HG02759 (cell line): ENCODE results near the gene LRP10.
"Not testable (repeated sequence)": the region's sequence is repeated elsewhere in the genome, so short reads cannot be mapped to it uniquely, and the experiment has no call there.

Source experiments
- ATAC-seq: cut with Tn5 transposase; IDR thresholded peaks from one replicate; pipeline ENCODE4 v1.9.1; 2021; ENCODE audit warnings: mild to moderate bottlenecking, moderate library complexity; ENCODE audit not compliant: unreplicated experiment

Gene LRP10

GRCh38 chr14:22860377-22860776 is 11.2 kb upstream of the LRP10 start:
- ATAC-seq = not testable (repeated sequence)

DNA sequence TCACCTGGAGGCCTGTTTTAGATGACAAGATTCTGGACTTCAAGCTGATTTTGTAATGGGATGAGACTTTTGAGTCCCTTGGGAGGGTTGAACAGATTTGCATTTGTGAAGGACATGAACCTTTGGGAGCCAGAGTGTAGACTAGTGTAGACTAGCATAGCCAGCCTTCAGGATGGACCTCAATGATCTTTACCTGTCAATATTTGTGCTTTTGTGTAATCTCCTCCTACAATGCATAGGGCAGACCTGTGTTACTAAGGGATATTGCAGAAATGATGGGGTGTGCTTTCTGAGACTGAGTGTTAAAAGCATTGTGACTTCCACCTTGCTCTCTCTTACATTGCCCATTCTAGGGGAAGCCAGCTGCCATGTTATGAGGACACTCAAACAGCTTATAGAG is 9.9 kb upstream of the LRP10 start:
- no peak for ATAC-seq

DNA sequence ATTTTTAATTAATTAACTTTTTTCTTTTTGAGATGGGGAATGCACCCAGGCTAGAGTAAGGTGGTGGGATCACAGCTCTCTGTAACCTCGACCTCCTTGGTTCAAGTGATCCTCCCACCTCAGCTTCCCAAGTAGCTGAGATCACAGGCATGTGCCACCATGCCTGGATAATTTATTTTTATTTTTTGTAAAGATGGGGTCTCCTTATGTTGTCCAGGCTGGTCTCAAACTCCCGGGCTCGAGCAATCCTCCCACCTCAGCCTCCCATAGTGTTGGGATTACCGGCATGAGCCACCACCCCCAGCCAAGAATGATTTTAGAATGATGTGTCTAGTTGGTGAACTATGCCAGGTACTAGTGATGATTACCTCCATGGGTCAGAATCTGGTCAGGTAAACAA is 6.6 kb upstream of the LRP10 start:
- ATAC-seq = no peak

- ATAC-seq = no peak
Observed at GRCh38 chr14:22865424-22866405, 5.8 kb upstream of the LRP10 start.

DNA sequence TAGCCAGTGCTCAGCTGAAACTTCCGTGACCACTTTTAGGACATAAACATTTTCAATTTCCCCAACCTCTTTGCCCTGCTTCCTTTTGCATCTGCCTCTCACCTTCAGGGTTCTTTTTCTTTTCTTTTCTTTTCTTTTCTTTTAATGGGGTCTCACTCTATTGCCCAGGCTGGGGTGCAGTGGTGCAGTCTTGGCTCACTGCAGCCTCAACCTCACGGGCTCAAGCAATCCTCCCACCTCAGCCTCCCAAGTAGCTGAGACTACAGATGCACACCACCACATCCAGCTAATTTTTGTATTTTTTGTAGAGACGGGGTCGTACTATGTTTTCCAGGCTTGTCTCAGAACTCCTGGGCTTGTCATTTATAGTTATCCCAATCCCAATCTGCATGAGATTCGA is 4.7 kb upstream of the LRP10 start:
- ATAC-seq = no peak

GRCh38 chr14:22870811-22871223 is 723 bp upstream of the LRP10 start:
- ATAC-seq = peak; percentile 30

- ATAC-seq = peak; percentile 26
Observed at GRCh38 chr14:22872033-22872832, 693 bp downstream of the LRP10 start.

DNA sequence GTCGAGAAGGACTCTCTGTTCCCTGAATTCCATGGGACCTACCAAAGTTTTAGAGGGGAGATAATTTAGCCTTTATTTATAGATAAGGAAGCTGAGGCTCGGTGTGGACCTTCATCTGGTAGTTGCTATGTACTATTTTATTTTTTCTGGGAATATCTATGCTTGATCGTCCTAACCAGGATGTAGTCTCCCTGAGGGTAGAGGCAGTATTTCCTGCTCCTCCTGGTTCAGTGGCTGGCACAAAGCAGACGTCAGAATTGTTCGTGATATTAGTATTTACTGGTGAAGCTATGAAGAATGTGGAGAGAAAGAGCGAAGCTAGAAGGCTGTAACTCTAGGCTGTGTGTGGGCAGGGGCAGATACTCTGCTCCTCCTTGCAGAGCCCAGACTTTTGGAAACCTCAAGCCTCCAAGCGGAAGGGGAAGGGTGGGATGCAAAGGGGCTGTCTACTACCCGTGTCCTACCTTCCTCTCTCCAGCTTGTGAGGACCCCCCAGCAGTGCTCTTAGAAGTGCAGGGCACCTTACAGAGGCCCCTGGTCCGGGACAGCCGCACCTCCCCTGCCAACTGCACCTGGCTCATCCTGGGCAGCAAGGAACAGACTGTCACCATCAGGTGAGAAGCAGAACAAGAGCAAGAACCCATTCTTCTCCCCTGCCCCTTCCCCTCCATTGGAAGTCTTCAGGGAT is 1.4 kb downstream of the LRP10 start:
- no peak for ATAC-seq

DNA sequence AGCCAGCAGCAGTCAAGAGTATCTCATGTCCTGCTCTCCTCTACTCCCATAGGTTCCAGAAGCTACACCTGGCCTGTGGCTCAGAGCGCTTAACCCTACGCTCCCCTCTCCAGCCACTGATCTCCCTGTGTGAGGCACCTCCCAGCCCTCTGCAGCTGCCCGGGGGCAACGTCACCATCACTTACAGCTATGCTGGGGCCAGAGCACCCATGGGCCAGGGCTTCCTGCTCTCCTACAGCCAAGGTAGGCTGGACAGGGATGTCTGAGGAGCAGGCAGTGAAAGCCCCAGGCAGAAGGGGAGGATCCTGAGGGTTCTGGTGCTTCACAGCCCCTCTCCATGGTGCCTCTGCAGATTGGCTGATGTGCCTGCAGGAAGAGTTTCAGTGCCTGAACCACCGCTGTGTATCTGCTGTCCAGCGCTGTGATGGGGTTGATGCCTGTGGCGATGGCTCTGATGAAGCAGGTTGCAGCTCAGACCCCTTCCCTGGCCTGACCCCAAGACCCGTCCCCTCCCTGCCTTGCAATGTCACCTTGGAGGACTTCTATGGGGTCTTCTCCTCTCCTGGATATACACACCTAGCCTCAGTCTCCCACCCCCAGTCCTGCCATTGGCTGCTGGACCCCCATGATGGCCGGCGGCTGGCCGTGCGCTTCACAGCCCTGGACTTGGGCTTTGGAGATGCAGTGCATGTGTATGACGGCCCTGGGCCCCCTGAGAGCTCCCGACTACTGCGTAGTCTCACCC is 3.6 kb downstream of the LRP10 start:
- no peak for ATAC-seq

- ATAC-seq = no peak
Observed at GRCh38 chr14:22875748-22876319, 4.3 kb downstream of the LRP10 start.

DNA sequence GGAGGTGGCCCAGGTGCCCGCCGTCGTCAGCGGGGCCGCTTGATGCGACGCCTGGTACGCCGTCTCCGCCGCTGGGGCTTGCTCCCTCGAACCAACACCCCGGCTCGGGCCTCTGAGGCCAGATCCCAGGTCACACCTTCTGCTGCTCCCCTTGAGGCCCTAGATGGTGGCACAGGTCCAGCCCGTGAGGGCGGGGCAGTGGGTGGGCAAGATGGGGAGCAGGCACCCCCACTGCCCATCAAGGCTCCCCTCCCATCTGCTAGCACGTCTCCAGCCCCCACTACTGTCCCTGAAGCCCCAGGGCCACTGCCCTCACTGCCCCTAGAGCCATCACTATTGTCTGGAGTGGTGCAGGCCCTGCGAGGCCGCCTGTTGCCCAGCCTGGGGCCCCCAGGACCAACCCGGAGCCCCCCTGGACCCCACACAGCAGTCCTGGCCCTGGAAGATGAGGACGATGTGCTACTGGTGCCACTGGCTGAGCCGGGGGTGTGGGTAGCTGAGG is 5.5 kb downstream of the LRP10 start:
- no peak for ATAC-seq

DNA sequence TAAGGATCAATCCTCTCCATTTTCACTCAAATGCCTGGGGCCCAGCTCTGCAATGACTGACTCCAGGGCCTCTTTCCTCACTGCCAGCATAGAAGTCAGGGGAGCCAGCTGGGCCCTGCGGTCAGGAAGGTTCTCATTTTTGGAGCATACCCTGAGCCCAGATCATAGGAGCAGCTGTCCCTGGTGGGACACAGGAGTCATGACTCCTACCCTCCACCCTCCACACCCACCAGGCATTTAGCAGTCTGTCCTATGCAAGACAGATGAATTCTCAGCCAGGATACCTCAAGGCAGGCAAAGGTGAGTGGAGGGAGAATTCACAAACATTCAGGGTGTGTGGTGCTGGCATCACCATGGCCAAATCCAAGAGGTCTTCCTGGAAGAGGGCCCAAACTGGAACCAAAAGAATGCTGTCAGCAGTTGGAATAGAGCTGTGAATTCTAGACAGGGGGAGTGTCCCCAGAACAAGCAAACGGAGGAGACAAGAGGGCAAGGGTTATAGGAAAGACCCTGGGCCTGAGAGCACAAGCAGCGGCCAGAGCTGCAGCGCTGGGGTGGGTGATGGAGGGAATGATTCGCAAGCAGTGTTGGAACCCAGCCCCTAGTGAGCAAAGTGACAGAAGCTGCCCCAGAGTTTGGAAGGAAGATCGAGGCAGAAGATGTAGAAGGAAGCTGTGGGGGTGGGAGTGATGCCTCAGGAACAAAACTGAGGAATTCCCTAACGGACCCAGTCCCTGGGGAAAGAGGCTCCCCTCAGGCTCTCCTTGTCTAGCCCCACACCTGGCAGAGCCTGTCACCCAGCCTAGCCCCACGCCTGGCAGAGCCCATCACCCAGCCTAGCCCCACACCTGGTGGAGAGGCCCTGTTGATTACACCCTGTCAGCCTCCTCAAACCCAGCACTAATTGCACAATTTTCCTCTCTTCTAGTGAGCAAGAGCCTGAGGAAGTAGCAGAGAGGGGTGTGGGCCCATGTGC is 7.0 kb downstream of the LRP10 start:
- ATAC-seq = no peak

DNA sequence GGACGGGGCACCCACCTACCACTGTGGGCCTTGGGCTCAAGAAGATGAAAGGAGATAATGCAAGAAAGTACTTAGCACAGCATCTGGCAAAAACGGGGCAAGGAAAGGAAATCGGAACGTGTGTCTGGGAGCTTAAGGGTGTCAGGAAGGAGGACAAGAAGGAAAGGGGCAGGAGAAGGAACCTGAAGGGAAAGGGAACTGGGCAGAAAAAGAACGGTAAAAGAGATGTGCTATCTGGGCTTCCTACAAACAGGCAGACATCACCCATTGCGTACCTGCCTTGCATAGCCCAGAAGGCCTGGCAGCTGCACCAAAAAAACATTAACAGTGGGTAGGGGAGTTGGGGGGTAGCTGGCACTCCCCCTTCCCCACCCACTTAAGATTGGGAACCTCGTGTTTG is 10.5 kb downstream of the LRP10 start:
- ATAC-seq = no peak

DNA sequence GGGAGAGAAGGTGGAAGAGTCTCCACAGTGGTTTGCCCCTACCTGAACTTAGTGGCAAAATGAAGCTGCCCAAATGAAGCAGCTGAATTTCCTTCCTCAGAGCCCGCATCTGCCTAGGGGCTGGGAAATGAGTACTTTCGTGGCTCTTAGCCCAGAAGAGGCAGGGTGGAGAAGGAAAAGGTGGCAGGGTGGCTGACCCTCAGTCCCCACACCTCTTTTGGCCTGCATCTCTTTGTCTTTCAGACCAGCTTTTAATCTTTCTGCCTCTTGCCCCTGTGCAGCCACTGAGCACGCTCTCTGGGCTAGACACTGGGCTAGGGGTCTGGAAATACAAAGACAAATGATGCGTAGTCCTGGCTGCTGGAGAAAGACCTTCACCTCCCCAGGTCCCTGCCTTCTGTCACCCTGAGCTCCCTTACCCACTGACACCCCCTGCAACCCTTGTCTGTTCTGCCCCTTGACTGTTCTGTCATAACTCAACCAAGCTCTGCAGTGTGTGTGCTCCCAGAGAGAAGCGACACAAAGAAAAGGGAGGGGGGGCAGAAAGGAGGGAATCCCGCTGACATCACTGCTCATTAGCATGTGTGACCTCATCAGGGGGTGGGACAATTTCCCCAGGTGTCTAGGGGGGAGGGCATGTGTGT is 11.1 kb downstream of the LRP10 start:
- ATAC-seq = no peak

GRCh38 chr14:22883173-22883976 is 11.8 kb downstream of the LRP10 start, which contains the start of gene REM2:
REM2 (plus strand) TSS chr14:22883222; CDS start chr14:22883288, 66 bp downstream.
- ATAC-seq = no peak

GRCh38 chr14:22884076-22884737 is 12.7 kb downstream of the LRP10 start:
- no peak for ATAC-seq
